ENCODE data around the gene SEMA6A. TPM values are rescaled to one million over a fixed set of nuclear protein-coding genes. Genes with fewer than 3 reads are reported as not detected.

Gene SEMA6A
- total RNA-seq, 1 donor from 2014 or later: 84.2 TPM

DNA sequence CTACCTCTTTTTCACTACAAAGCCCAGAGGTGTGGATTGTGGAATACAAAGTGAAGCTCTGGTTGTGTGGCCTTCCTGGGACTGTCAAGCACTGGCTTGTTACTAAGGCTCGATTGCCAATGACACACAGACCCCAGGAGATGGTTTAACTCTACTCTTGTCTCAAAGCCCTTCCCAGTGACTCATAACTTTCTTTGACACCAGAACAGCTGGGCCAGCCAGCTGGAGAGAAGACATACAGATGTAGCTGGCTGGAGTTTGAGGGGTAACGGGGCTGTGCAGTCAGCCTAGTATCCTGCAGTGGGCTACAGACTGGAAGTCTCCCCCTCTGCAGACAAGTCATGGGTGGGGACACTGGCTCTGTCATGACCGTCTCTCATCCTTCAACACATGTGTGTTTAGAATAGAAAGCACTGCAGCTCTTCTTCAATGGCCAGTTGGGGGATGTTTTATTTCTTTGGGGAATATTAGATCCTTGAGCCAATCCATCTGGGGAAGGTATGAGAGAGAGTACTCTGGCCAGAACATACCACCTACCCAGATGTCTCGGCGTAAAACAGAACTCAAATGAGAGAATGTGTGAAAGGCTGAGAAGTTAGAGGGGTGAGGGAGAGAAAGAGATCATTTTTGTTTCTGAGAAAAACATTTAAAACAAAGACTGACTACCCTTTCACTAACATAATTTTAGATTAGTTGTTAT is 53.3 kb downstream of the SEMA6A start:
- peaks cover 65% of the 10 kb centered on the region for H3K4me1 Mint-ChIP-seq (ENCODE audit: unreplicated experiment)
- no peak for DNase-seq (ENCODE audit: extremely low spot score, unreplicated experiment)
- H3K27me3 Mint-ChIP-seq: no peaks in the 10 kb centered on the region
- no peak overlapping the region for H3K27ac Mint-ChIP-seq
- peaks cover 6% of the 10 kb centered on the region for H3K9me3 Mint-ChIP-seq
- H3K36me3 Mint-ChIP-seq: peaks cover 14% of the 10 kb centered on the region
- TF ChIP-seq CTCF (conservative IDR thresholded peaks at IDR 0.05): no peak
- H3K4me3 Mint-ChIP-seq: no peak overlapping the region

GRCh38 chr5:116520771-116521170 is 53.9 kb downstream of the SEMA6A start:
- H3K27ac Mint-ChIP-seq: no peak overlapping the region

DNA sequence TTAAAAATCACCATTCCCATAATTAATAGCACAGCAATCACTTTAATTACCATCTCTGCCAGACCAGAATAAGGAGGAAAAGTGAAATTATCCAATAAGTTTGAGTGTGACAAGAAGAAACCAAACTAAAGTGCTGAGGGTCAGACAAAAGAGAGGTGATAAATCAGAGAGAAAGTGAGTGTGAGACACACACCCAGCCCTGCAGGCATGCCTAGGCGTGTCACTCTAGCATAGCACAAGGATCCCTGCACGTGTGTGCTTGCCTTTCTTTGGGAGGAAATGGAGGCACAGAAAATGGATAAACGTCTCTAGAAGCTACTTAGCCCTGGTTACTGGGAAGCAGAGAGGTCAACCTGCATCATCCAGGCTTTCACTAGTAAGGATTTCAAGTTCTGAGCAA is 56.2 kb downstream of the SEMA6A start:
- H3K36me3 Mint-ChIP-seq: peaks cover 22% of the 10 kb centered on the region
- no peak for TF ChIP-seq CTCF (conservative IDR thresholded peaks at IDR 0.05)
- peak overlapping the region; percentile 12 for H3K4me3 Mint-ChIP-seq
- H3K4me1 Mint-ChIP-seq (ENCODE audit: unreplicated experiment): peaks cover 49% of the 10 kb centered on the region
- H3K27ac Mint-ChIP-seq: peak overlapping the region; percentile 54
- peaks cover 6% of the 10 kb centered on the region for H3K9me3 Mint-ChIP-seq
- no peak for DNase-seq (ENCODE audit: extremely low spot score, unreplicated experiment)
- H3K27me3 Mint-ChIP-seq: no peaks in the 10 kb centered on the region

More at GRCh38 chr5:116520771-116521170, 53.9 kb downstream of the SEMA6A start:
- Mint-ChIP-seq H3K9me3 (peaks cover 6% of the 10 kb centered on the region), H3K4me3 (no peak overlapping the region), H3K36me3 (peaks cover 15% of the 10 kb centered on the region), H3K27me3 (no peaks in the 10 kb centered on the region), H3K4me1 (ENCODE audit: unreplicated experiment) (peaks cover 64% of the 10 kb centered on the region)
- no peak for TF ChIP-seq CTCF (conservative IDR thresholded peaks at IDR 0.05)
- no peak for DNase-seq (ENCODE audit: extremely low spot score, unreplicated experiment)

- H3K27ac Mint-ChIP-seq: no peak overlapping the region
- H3K4me3 Mint-ChIP-seq: no peak overlapping the region
- no peak for DNase-seq (ENCODE audit: extremely low spot score, unreplicated experiment)
- H3K27me3 Mint-ChIP-seq: no peaks in the 10 kb centered on the region
- peaks cover 6% of the 10 kb centered on the region for H3K9me3 Mint-ChIP-seq
- peaks cover 22% of the 10 kb centered on the region for H3K36me3 Mint-ChIP-seq
- TF ChIP-seq CTCF (conservative IDR thresholded peaks at IDR 0.05): no peak
- peaks cover 42% of the 10 kb centered on the region for H3K4me1 Mint-ChIP-seq (ENCODE audit: unreplicated experiment)
Observed at GRCh38 chr5:116517488-116517887, 57.1 kb downstream of the SEMA6A start.

DNA sequence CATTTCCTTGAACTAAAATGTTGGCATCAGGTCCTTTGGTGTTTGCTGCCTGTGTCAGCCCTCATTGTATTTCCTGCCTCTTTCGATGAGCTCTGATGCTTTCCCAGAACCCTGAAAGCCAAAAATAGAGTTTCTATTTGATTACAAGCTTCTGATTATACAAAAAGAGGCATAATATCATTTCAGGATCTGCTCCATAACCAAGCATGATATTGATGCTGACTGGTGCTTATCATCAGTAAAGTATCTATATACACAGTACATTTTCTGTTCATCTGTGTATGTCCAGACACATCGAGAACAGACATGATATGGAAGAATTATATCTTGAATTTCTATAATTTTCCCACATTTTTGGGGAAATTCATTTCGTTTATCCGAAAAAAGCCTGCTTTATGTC is 58.6 kb downstream of the SEMA6A start:
- no peak for TF ChIP-seq CTCF (conservative IDR thresholded peaks at IDR 0.05)
- Mint-ChIP-seq H3K4me3 (peak overlapping the region; percentile 5), H3K27ac (no peak overlapping the region), H3K4me1 (ENCODE audit: unreplicated experiment) (peaks cover 33% of the 10 kb centered on the region), H3K36me3 (peaks cover 16% of the 10 kb centered on the region), H3K27me3 (no peaks in the 10 kb centered on the region), H3K9me3 (peaks cover 6% of the 10 kb centered on the region)
- no peak for DNase-seq (ENCODE audit: extremely low spot score, unreplicated experiment)

Measured in type B pancreatic cell (in vitro differentiated cells).